Kidney tubule cell (primary cell): ENCODE results near the gene ZBTB7C.
"Not testable (repeated sequence)": the region's sequence is repeated elsewhere in the genome, so short reads cannot be mapped to it uniquely, and the experiment has no call there.

Experiments
- DNase-seq: peaks from one replicate; pipeline ENCODE4 v3.0.0-alpha.2; 2018; ENCODE audit warnings: low spot score

The ZBTB7C gene

DNA sequence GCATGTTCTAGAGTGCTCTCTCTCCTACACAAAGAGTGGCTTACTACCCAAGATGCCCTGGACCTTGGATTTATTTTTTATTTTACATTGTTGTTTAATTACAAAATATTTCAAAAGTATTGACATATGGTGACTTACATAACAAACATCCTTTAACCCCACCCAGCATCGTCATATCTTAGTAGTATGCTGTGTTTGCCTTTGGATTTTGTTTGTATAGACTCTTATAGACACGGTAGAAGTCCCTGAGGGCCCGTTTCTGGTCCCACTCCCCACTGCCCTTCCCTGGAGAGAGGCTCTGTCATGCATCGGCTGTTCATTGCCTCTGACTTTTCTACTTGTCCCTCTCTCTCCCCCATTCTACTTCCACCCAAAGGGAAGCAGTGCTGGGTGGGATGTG lies 112.0 kb downstream of the ZBTB7C start:
- no peak for DNase-seq

DNA sequence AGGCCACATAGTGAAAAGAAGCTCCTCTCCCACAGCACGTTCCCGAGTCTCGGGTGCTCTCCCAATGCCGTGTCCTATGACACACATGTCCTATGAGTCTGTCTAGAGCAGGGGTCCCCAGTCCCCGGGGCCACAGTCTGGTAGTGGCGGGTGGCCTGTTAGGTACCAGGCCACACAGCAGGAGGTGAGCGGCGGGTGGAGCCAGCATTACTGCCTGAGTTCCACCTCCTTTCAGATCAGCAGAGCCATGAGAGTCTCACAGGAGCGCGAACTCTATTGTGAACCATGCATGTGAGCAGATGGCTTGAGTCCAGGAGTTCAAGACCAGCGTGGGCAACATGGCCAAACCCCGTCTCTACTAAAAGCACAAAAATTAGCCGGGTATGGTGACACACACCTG lies 112.6 kb downstream of the ZBTB7C start:
- DNase-seq = no peak

DNA sequence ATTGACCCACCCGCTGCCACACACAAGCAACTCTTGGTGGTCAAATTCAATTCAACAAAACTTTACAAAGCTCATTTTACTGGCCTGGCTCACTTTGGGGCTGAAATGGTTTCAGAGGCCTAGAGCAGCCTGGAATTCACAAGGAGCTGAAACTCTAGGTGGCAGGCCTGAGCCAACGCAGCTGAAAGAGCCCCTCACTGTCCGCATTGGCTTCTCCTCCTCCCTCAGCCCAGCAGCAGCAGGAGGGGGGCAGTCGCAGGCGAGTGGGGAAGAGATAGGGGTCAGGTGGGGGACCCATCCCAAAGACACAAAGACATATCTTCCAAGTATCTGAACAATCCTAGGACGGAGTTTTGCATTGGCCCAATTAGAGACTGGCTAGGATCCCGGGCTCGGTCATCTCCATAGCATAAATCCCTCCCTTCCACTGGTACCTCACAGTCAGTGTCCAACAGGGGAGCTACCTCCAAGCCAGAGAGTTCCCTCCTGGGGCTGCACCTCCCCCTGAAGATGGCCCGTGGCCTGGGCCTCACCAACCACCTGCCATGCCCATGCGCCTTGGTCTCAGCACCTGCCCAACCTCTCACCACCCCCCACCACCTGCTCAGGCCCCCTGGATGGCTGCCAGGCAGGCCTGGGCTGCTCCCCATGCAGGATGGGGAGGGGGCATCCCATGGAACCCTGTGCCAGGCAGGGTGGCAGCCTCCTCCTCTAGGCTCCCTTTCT lies 113.4 kb downstream of the ZBTB7C start:
- DNase-seq = no peak

DNA sequence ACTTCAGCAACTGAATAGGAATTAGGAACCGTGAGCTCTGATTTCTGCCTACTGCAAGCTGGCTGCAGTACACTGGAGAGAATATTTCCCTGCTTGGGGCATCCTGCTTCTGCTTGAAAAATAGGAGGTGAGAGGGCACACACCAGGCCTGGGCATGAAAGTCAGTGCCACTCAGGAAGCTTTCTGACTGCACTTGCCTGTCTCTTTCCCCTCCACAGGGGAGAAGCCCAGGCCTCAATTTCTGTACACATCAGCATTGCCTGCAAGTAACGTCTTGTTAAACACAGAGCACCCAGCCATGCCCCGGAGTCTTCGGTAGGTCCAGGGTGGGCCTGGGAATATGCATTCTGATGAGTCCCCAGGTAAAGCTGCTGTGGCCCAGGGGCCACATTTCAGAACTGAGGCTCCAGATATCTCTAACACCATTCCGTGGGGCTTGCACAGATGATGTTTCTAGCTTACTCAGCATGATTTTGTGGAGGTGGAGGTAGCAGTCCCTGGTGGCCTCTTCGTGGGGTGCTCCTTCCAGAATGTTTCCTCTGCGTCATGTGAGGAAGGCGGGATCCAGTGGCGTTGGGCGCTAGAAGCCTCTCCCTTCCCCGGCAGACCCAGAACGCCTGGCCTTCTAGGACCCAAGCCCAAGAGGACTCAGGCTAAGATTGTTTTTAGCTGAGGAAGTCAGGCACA lies 114.1 kb downstream of the ZBTB7C start:
- DNase-seq = no peak

DNA sequence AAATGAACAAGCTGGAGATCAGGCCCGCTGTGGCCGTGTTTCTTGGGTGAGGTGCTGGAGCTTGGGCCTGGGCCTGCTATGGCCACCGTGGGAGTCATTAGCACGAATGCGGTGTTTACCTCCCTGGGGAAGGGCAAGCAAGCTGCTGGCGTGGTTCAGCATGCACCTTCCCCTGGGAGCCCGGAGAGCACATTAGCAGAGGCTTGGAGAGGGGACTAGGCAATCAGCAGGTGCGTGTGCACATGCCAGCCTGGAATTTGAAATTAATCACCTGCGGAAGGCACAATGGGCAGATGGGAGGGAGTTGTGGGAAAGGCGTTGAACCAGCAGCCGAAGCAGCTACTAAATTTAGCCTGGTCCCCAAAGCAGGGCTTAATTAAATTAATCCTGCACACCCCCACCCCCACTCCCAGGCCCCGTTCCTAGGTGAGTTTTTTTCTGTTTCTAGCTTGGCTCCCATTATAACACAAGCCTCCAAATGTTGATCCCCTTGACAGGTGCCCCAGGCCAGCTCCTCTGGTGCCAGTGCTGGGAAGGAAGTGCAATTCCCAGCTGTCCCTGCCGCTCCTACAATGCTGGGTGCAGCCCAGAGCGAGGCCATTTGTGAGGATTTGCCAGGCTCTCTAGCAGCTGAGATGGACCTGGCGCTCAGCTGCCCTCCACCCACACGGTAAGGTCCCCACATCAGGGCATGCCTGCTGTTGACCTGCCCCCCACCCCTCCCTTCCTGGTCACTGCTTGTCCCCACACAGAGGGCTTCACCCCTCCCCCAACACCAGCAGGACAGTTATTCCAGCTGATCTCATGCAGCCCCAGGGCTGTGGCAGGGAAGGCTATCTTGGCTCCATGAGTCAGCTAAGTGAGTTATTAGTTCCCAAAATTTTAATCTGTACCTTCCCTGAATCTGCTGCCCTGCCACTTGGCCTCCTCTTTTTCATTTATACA lies 115.0 kb downstream of the ZBTB7C start:
- no peak for DNase-seq

DNA sequence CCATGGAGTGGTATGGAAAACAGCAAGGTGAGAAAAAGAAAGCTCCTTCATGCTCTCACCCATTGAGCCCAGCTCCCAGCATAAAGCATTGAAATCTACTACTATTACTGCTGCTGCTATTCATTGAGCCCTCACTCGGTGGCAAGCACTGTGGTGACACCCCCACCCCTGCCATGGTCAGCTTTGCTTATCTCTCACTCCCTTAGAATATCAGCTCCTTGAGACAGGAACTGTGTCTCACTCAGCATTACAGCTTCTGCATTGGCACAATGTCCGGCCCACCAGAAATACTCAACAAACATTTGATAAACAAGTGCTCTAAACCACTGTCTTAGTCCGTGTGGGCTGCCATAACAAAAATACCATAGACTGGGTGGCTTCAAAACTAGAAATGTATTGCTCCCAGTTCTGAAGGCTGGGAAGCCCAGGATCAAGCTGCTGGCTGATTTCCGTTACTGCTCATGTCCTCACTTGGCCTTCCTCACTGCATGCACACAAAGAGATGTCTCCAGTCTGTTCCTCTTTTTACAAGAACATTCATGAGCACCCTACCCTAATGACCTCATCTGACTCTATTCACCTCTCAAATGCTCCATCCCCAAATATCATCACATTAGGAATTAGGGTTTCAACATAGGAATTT lies 116.3 kb downstream of the ZBTB7C start:
- DNase-seq = no peak

DNA sequence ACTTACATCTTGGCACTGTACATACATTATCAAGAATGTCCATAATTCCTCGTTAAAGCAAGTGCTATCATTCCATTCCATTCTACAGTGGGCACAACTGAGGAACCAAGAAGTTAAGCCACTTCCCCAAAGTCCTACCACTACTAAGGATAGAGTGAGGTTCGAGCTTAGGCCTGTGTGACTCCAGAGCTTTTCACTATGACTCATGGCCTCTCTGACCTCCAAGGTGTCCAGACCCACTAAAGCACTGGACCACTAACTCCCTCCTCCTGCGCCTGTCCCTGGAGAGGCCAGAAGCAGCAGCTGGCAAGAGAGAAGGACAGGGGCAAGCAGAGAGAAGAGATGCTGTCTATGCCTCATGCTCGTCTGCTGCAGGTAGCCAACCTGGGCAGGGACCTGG lies 117.0 kb downstream of the ZBTB7C start:
- no peak for DNase-seq

DNA sequence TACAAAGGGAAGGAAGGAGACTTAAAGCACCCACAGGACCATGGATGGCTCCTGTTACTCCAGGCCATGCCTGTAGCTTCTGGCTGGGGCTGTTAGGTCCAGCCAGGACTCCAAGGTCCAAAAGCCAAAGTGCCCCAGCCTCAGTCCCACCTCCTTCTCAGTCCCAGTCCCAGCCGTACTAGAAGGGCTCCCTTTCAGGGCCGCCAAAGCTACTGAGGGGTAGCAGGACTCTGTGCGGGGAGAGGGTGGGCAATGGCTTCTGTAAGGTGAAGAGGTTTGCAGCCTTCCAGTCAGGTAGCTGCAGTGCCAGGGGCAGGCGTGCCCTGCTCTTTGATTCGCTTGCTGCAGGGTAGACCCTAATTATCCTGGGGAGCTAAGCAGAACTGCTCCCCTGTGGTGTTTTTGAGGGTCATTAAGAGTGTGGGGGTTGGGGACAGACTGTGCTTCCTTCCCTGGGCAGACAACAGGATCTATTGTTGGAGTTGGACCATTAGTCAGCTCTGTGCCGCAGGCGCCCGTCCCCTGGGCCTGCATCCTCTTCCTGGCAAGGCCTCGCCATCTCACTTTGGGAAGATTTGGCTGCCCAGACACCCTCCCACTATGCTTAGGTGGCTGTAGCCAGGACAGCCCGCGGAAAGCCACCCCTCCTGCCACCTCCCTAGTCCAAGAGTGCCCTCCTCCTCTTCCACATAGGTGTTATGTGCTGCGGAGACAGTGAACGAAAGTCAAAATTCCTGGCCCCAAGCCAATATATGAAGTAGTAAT lies 118.8 kb downstream of the ZBTB7C start:
- no peak for DNase-seq

DNA sequence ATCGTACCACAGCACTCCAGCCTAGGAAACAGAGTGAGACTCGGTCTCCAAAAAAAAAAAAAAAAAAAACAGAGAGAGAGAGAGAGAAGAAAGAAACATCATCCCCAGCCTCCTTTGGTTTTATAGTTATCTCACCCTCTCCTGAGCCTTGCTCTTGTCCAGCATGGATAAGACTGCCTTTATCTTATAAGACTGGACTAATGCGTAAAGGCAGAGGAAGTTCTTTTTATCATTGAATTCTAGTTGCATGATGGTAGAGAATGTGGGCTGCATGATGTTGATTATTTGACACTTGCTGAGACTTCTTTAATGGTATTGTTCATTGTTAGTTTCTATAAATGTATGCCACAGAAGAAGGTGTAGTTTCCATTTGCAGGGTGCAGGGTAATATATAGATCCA lies 124.4 kb downstream of the ZBTB7C start:
- DNase-seq = no peak

DNA sequence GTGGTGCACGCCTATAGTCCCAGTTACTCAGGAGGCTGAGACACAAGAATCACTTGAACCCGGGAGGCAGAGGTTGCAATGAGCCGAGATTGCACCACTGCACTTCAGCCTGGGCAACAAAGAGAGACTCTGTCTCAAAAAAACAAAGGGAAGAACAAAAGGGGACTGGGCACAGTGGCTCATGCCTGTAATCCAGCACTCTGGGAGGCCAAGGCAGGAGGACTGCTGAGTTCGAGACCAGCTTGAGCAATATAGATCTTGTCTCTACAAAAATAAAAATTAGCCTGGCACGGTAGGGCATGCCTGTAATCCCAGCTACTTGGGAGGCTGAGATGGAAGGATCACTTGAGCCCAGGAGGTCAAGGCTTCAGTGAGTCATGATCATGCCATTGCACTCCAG lies 125.2 kb downstream of the ZBTB7C start:
- DNase-seq = not testable (repeated sequence)

DNA sequence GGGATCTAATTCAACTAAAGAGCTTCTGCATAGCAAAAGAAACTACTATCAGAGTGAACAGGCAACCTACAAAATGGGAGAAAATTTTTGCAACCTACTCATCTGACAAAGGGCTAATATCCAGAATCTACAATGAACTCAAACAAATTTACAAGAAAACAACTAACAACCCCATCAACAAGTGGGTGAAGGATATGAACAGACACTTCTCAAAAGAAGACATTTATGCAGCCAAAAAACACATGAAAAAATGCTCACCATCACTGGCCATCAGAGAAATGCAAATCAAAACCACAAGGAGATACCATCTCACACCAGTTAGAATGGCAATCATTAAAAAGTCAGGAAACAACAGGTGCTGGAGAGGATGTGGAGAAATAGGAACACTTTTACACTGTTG lies 127.7 kb downstream of the ZBTB7C start:
- not testable (repeated sequence) for DNase-seq

DNA sequence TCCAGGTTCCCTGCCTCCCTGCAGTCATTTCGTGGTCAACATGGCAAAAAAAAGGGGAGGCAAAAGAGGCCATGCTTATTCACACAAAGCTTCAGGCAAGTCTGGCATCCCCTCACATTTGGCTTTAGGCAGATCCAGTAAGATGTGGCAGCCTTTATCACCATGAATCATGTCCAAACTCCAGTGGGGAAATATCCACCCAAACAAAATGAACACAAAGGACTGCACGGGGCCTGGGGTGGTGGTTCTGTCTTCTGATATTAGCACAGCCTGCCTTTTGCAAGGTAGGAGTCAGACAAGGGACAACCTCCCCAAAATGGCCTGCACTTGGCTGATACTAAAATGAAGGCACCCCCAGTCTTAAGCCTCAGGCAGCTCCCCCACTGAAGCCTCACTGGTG lies 129.9 kb downstream of the ZBTB7C start:
- no peak for DNase-seq

DNA sequence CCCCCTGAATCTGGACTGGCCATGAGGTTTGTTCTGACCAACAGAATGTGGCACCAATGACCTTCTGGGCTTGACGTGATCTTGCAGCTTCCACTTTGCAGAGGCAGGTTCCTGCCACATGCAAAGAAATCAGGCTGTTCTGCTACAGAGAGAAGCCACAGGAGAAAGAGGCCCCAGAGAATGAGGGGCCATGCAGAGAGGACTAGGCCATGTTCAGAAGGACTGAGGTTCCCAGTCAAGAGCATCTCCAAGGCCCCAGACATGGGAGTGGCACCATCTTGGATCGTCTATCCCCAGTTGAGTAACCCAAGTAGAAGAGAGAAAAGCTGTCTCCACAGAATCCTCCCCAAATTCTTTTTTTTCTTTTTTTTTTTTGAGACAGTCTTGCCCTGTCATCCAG lies 131.1 kb downstream of the ZBTB7C start:
- no peak for DNase-seq

DNA sequence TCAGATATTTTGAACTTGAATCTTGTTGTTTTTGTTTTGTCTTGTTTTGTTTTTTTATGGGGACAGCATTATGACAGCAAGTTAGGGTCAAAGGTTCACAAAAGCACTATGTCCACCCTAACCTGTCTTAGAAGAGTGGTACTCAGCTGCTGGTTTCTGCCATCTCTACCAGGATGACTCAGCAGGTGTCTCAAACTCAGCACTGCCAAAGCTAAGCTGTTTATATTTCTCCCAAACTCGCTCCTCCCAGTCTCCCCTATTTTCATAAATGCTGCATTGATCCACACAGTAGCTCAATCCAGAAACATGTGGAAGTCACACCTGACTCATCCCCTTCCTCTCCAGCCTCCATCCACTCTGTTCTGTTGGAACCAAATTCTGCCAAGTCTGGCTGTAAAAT lies 134.9 kb downstream of the ZBTB7C start:
- peak; percentile 17 for DNase-seq

DNA sequence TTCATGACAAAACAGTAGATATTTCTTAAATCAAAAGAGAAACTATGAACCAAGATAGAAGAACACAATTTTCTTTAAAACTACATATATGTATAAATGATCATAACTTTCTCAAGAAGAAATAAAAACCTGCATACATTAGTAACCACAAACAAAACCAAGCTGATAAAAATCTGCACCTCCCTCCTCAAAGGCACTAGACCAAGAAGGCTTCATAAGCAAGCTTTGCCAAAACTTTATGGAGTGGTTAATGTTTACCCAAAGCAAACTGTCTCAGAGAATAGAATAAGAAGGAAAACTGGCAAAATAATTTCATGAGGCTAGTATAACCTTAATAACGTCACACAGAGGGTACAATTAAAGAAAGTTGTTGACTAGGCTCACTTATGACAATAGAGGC lies 138.3 kb downstream of the ZBTB7C start:
- DNase-seq = peak; percentile 42

DNA sequence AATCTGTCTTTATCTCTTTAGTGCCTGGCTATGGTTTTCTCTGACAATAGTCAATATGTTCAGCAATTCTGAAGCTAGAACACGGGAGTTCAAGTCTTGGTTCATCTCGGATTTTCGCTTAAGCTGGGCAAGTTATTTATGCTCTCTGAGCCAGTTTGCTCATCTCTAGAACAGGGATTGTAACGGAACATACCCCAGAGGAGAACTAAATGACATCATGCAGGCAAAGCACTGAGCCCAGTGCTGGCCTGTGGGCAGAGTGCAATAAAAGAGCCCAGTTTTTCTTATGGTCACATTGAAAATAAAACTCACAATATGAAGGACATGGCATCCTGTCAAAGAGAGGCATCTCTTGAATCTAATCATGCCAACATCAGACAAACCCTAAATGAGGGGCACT lies 143.9 kb downstream of the ZBTB7C start:
- DNase-seq = no peak

DNA sequence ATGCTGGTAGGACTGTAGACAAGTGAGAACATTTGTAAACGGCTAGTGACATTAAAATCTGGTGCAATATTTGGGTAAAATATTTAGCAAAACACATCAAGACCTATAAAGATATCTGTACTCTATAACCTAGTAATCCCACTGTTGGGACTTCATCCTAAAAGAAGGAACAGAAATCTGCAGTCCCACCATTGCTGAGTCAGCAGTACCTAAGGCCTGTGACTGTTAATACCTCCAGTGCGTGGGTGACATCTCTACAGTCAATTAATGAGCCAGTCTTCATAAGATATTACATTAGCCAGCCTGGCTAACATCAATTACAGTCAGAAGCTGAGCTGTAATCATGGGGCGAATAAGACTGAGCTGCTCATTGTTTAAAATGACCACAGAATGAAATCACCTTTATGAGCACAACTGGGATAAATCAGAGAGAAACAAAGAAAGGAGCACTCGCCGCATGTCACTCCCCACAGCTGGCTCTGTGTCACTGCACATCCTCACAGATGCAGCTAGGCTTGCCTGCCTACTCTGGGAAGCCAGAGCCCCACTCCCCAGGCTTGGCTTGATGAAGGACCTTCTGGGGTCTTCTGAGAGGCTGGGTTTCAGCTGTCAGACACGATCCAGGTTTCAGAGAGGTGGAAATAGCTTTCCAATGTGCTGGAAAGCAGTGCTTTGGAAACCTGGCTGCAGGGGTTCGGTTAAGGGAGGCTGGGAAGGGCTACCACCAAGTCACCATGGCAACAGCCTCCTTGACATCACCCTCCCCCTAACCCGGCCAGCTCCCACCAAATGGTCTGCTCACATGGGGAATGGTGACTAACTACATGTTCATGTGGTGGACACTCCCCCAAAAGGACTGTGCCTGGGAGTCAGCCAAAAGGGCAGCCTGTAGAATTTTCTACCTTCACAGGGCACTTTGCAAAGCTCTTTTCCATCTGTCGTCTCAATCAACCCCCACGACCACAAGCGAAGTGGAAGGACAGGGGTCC lies 145.0 kb downstream of the ZBTB7C start:
- peak; percentile 74 for DNase-seq

DNA sequence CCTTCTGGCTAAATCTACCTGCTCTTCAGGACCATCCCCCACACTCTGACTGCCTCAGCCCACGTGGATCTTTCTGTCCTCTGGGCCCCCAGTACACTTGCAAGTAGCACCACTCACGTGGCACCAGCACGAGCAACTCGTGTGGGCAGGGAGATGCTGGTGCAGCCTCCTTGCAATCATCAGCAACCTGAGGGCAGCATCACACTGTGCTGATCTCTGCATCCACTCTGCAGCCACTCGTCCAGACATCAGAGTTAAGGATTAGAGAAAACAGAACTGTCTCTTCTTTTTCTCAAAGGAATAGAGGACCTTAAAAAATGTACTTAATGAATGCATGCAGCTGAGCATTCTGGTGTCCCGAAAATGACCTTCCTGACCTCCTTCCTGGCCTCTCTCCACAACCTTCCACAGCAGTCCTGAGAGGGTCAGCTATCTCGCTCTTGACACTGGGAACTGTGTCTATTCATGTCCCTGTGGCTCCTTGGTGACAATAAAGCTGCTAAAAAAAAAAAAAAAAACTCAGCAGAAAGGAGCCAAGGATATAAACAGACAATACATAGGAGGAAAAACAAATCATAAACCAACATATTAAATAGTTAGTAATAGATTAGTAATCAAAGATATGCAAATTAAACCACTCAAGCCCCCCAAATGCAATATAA lies 145.9 kb downstream of the ZBTB7C start:
- no peak for DNase-seq

DNA sequence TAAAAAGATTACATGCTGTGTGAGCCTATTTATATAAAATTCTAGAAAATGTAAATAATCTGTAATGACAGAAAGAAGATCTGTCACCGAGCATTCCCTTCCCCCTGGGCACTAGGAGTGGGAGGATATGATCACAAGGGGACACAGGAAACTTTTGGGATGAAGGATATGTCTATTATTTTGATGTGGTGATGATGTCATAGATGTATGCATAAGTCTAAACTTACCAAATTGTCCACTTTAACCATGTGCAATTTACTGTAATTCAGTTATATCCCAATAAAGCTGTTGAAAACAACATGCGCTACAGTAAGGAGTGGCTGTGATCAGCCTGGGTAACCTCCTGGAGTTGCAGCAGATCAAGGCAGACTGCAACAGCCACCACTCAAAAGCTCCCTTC lies 148.9 kb downstream of the ZBTB7C start:
- DNase-seq = no peak

DNA sequence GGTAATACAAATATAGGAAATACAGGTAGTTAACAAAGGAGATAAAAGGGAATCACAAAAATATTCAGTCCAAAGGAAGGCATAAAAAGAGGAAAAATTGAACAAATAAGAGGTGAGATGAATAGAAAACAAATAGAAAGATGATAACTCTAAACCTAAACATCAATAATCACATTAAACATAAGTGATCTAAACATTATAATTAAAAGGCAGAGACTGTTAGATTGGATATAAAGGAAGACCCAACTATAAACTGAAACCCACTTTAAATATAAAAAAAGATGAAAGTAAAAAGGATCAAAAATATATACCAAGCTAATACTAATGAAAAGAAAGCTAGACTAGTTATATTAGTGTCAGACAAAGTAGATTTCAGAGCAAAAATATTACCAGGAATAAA lies 152.3 kb downstream of the ZBTB7C start:
- no peak for DNase-seq
